Measurements from ENCODE around the gene C4orf50.

- no peak for TF ChIP-seq CTCF (IDR thresholded peaks at IDR 0.05)
- no peak for TF ChIP-seq POLR2A (IDR thresholded peaks at IDR 0.05)
- no peak for TF ChIP-seq EP300 (IDR thresholded peaks at IDR 0.05)
- TF ChIP-seq POLR2AphosphoS5 (IDR thresholded peaks at IDR 0.05) = no peak
These were observed 109.3 kb downstream of the C4orf50 start for GRCh38 chr4:5908876-5909427.

Data from sigmoid colon (tissue), 4 donors.